SK-N-SH (cell line): ENCODE results near the gene RHOT2. TPM values are rescaled to one million over a fixed set of nuclear protein-coding genes. Genes with fewer than 3 reads are reported as not detected.
A peak's percentile ranks its signal among the peaks of the same experiment; 100 is the strongest.

Source experiments
- CHD2 ChIP-seq: fragments of 150-350 bp; IDR thresholded peaks from 2 replicates; pipeline ENCODE4 v1.6.1; 2018; ENCODE audit warnings: low read length; ENCODE audit not compliant: partially characterized antibody
- ELF1 ChIP-seq: IDR thresholded peaks from 2 replicates; pipeline ENCODE4 v1.4.0; 2012
- EP300 ChIP-seq, 2 experiments: IDR thresholded peaks; 2 replicates each; pipeline versions ENCODE4 v1.4.0 to v1.6.1; 2012; ENCODE audit warnings: borderline replicate concordance in 1 of 2, low read depth in 1 of 2, low read length in 1 of 2
- JUND ChIP-seq: IDR thresholded peaks from 2 replicates; pipeline ENCODE4 v1.4.0; 2012
- MEF2A ChIP-seq: IDR thresholded peaks from 2 replicates; pipeline ENCODE4 v1.4.0; 2012; ENCODE audit warnings: low read depth, borderline replicate concordance
- MXI1 ChIP-seq: IDR thresholded peaks from 2 replicates; pipeline ENCODE4 v1.6.1; 2012; ENCODE audit warnings: mild to moderate bottlenecking, low read depth, low read length, improper control_type of control experiment
- NFIC ChIP-seq: IDR thresholded peaks from 2 replicates; pipeline ENCODE4 v1.4.0; 2012; ENCODE audit warnings: borderline replicate concordance
- POLR2AphosphoS5 ChIP-seq: IDR thresholded peaks from 2 replicates; pipeline ENCODE4 v1.6.1; 2012; ENCODE audit warnings: low read depth, low read length
- RCOR1 ChIP-seq: fragments of 150-350 bp; IDR thresholded peaks from 2 replicates; pipeline ENCODE4 v1.6.1; 2017; ENCODE audit warnings: antibody characterized with exemption, low read length
- RXRA ChIP-seq: IDR thresholded peaks from 2 replicates; pipeline ENCODE4 v1.4.0; 2012; ENCODE audit warnings: low read depth, mild to moderate bottlenecking, borderline replicate concordance
- SIN3A ChIP-seq: IDR thresholded peaks from 2 replicates; pipeline ENCODE4 v1.6.1; 2012; ENCODE audit warnings: low read depth, mild to moderate bottlenecking, low read length, moderate library complexity, borderline replicate concordance
- TCF12 ChIP-seq: IDR thresholded peaks from 2 replicates; pipeline ENCODE4 v1.4.0; 2012
- TEAD4 ChIP-seq: IDR thresholded peaks from 2 replicates; pipeline ENCODE4 v1.4.0; 2012; ENCODE audit warnings: mild to moderate bottlenecking, borderline replicate concordance; ENCODE audit not compliant: insufficient read depth
- polyA plus RNA-seq, 3 experiments: library from polyadenylated mRNA; depleted of rRNA; stranded (reverse); fragments of >200 nt; gene quantifications; 2 replicates each; pipeline ENCODE4 v1.2.3, GENCODE V29; 2012
- TF ChIP-seq, protein P1 (sequence below): IDR thresholded peaks from 2 replicates; pipeline ENCODE4 v1.4.0; 2012; ENCODE audit warnings: low read depth
- TF ChIP-seq, protein P2 (sequence below): IDR thresholded peaks from 2 replicates; pipeline ENCODE4 v1.4.0; 2012; ENCODE audit warnings: low read depth, borderline replicate concordance
- TF ChIP-seq, protein P3 (sequence below): IDR thresholded peaks from 2 replicates; pipeline ENCODE4; 2012
- TF ChIP-seq, protein P4 (sequence below): IDR thresholded peaks from 2 replicates; pipeline ENCODE4 v1.6.1; 2012; ENCODE audit warnings: mild to moderate bottlenecking, low read depth, low read length, moderate library complexity

The RHOT2 gene
- polyA plus RNA-seq, 1 of the 3 experiments (the other 2 are of a cell fraction) = 229 TPM

DNA sequence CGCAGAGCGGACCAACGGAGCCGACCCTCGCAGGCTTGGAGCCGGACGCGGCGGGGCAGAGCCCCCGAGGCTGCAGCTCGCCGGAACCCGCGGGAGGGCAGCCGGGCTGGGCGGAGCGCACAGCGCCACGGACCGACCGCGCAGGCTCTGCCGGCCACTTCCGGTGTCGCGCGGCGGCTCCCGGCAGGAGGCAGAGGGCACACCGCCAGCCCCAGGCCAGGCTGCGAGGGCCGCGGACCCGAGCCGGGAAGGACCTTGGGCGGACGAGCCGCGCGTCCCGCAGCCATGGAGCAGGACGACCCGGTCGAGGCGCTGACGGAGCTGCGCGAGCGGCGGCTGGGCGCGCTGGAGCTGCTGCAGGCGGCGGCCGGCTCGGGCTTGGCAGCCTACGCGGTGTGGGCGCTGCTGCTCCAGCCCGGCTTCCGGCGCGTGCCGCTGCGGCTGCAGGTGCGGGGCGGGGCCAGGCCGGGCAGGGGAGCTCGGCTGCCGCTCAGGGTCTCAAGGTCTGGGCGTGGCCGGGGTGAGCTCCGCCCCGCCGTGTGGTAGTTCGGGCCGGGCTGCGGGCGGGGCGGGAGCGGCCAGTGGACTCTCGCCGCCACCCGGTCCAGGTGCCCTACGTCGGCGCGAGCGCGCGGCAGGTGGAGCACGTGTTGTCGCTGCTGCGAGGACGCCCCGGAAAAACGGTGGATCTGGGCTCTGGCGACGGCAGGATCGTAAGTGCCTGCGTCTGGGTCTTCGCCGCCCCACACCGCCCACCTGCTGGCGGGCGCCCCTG, 53.2 kb downstream of the RHOT2 start, which contains the start of gene ANTKMT (continued):
- TF ChIP-seq, protein P1, sequence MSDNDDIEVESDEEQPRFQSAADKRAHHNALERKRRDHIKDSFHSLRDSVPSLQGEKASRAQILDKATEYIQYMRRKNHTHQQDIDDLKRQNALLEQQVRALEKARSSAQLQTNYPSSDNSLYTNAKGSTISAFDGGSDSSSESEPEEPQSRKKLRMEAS = peak; percentile 95
- TF ChIP-seq CHD2 (no peak), TEAD4 (no peak), RXRA (no peak), ELF1 (peak; percentile 67), RCOR1 (no peak), NFIC (no peak), MXI1 (peak; percentile 17; the same call in 1 of the 2 replicates), JUND (no peak), MEF2A (no peak), TCF12 (no peak), SIN3A (no peak), POLR2AphosphoS5 (peak; percentile 75), EP300 (IDR thresholded peaks at IDR 0.05; ENCODE audit: borderline replicate concordance in 1 of 2, low read depth in 1 of 2, low read length in 1 of 2) (no peak)
- TF ChIP-seq, protein P2, sequence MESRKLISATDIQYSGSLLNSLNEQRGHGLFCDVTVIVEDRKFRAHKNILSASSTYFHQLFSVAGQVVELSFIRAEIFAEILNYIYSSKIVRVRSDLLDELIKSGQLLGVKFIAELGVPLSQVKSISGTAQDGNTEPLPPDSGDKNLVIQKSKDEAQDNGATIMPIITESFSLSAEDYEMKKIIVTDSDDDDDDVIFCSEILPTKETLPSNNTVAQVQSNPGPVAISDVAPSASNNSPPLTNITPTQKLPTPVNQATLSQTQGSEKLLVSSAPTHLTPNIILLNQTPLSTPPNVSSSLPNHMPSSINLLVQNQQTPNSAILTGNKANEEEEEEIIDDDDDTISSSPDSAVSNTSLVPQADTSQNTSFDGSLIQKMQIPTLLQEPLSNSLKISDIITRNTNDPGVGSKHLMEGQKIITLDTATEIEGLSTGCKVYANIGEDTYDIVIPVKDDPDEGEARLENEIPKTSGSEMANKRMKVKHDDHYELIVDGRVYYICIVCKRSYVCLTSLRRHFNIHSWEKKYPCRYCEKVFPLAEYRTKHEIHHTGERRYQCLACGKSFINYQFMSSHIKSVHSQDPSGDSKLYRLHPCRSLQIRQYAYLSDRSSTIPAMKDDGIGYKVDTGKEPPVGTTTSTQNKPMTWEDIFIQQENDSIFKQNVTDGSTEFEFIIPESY = no peak
- TF ChIP-seq, protein P3, sequence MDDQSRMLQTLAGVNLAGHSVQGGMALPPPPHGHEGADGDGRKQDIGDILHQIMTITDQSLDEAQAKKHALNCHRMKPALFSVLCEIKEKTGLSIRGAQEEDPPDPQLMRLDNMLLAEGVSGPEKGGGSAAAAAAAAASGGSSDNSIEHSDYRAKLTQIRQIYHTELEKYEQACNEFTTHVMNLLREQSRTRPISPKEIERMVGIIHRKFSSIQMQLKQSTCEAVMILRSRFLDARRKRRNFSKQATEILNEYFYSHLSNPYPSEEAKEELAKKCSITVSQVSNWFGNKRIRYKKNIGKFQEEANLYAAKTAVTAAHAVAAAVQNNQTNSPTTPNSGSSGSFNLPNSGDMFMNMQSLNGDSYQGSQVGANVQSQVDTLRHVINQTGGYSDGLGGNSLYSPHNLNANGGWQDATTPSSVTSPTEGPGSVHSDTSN = peak; percentile 38
- TF ChIP-seq, protein P4, sequence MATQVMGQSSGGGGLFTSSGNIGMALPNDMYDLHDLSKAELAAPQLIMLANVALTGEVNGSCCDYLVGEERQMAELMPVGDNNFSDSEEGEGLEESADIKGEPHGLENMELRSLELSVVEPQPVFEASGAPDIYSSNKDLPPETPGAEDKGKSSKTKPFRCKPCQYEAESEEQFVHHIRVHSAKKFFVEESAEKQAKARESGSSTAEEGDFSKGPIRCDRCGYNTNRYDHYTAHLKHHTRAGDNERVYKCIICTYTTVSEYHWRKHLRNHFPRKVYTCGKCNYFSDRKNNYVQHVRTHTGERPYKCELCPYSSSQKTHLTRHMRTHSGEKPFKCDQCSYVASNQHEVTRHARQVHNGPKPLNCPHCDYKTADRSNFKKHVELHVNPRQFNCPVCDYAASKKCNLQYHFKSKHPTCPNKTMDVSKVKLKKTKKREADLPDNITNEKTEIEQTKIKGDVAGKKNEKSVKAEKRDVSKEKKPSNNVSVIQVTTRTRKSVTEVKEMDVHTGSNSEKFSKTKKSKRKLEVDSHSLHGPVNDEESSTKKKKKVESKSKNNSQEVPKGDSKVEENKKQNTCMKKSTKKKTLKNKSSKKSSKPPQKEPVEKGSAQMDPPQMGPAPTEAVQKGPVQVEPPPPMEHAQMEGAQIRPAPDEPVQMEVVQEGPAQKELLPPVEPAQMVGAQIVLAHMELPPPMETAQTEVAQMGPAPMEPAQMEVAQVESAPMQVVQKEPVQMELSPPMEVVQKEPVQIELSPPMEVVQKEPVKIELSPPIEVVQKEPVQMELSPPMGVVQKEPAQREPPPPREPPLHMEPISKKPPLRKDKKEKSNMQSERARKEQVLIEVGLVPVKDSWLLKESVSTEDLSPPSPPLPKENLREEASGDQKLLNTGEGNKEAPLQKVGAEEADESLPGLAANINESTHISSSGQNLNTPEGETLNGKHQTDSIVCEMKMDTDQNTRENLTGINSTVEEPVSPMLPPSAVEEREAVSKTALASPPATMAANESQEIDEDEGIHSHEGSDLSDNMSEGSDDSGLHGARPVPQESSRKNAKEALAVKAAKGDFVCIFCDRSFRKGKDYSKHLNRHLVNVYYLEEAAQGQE = no peak
